Hepatocyte (in vitro differentiated cells): ENCODE data around the gene DZIP1. TPM values are rescaled to one million over a fixed set of nuclear protein-coding genes. Genes with fewer than 3 reads are reported as not detected.

Experiments
- DNase-seq: peaks from one replicate; pipeline ENCODE4 v3.0.0-alpha.2; 2016; ENCODE audit warnings: low spot score
- H2AFZ ChIP-seq: fragments of 200-600 bp; sonication (generic); 2 replicates; pipeline ENCODE4 v1.6.0; 2016; ENCODE audit warnings: antibody characterized with exemption, mild to moderate bottlenecking
- H3K27ac ChIP-seq: fragments of 200-600 bp; sonication (generic); 2 replicates; pipeline ENCODE4 v1.5.1; 2016; ENCODE audit warnings: mild to moderate bottlenecking
- H3K27me3 ChIP-seq: fragments of 200-600 bp; sonication (generic); 2 replicates; pipeline ENCODE4 v1.6.1; 2016
- H3K36me3 ChIP-seq: fragments of 200-600 bp; sonication (generic); replicated peaks from 2 replicates; pipeline ENCODE4 v1.5.1; 2016; ENCODE audit warnings: low read depth; ENCODE audit not compliant: insufficient read depth
- H3K4me1 ChIP-seq: fragments of 200-600 bp; sonication (generic); 2 replicates; pipeline ENCODE4 v1.5.1; 2016; ENCODE audit warnings: mild to moderate bottlenecking, moderate library complexity; ENCODE audit not compliant: insufficient read depth
- H3K4me2 ChIP-seq: fragments of 200-600 bp; sonication (generic); 2 replicates; pipeline ENCODE4 v1.6.0; 2016
- H3K4me3 ChIP-seq: fragments of 200-600 bp; sonication (generic); 2 replicates; pipeline ENCODE4 v1.5.1; 2016; ENCODE audit warnings: mild to moderate bottlenecking
- H3K79me2 ChIP-seq: fragments of 200-600 bp; sonication (generic); 2 replicates; pipeline ENCODE4 v1.6.0; 2017; ENCODE audit warnings: mild to moderate bottlenecking
- H3K9me2 ChIP-seq: fragments of 200-600 bp; sonication (generic); replicated peaks from 2 replicates; pipeline ENCODE4 v1.6.0; 2017; ENCODE audit warnings: mild to moderate bottlenecking; ENCODE audit not compliant: insufficient read depth
- H3K9me3 ChIP-seq: fragments of 200-600 bp; sonication (generic); 2 replicates; pipeline ENCODE4 v1.5.1; 2016; ENCODE audit warnings: low read depth, mild to moderate bottlenecking
- H4K20me1 ChIP-seq: fragments of 200-600 bp; sonication (generic); 2 replicates; pipeline ENCODE4 v1.6.0; 2016; ENCODE audit warnings: mild to moderate bottlenecking; ENCODE audit not compliant: insufficient read depth, poor library complexity, severe bottlenecking
- CTCF ChIP-seq: fragments of 200-600 bp; sonication (generic); IDR thresholded peaks from 2 replicates; pipeline ENCODE4 v1.5.1; 2016; ENCODE audit warnings: antibody characterized with exemption, mild to moderate bottlenecking; ENCODE audit not compliant: poor library complexity
- EZH2 ChIP-seq: fragments of 200-600 bp; sonication (generic); IDR thresholded peaks from 2 replicates; pipeline ENCODE4 v1.6.1; 2016; ENCODE audit warnings: antibody characterized with exemption, mild to moderate bottlenecking, borderline replicate concordance
- EZH2phosphoT487 ChIP-seq: fragments of 200-600 bp; sonication (generic); IDR thresholded peaks from one replicate; pipeline ENCODE4 v1.6.1; 2018; ENCODE audit warnings: antibody characterized with exemption, mild to moderate bottlenecking, low read depth, moderate library complexity; ENCODE audit not compliant: unreplicated experiment, severe bottlenecking
- WGBS: methylation state at CpG from one replicate; pipeline ENCODE4 v1.1.6; 2016; ENCODE audit warnings: low lambda C conversion rate; ENCODE audit errors: missing lambda C conversion rate; 5-methylcytosine and 5-hydroxymethylcytosine counted together
- polyA plus RNA-seq: library from polyadenylated mRNA; unstranded; fragments of >200 nt; fragmentation: Nextera tagmentation; extraction: Ambion mirVana; gene quantifications from 2 replicates; pipeline ENCODE4 v1.2.1, GENCODE V29; 2016
- total RNA-seq: library from RNA; depleted of rRNA; stranded (reverse); fragments of >200 nt; gene quantifications from 2 replicates; pipeline ENCODE4 v1.2.3, GENCODE V29; 2014

DZIP1 gene
- total and polyA plus RNA-seq, 2 experiments from 2014 or later, result 7.2 to 23.2 TPM

- no peaks in the 10 kb centered on the region for H3K4me1 ChIP-seq
- no peak overlapping the region for H3K4me2 ChIP-seq
- no peaks in the 10 kb centered on the region for H3K36me3 ChIP-seq
- peaks cover 2% of the 10 kb centered on the region for H3K27me3 ChIP-seq
- H3K9me2 ChIP-seq, result no peaks in the 10 kb centered on the region
- TF ChIP-seq EZH2phosphoT487 (no peak), CTCF (no peak), EZH2 (no peak)
- H3K79me2 ChIP-seq, result no peaks in the 10 kb centered on the region
- no peaks in the 10 kb centered on the region for H3K9me3 ChIP-seq
- H4K20me1 ChIP-seq, result no peaks in the 10 kb centered on the region
- 61% methylated on average over 6 of the region's 6 CpGs for WGBS
- no peak overlapping the region for H3K4me3 ChIP-seq
- DNase-seq, result no peak
- H2AFZ ChIP-seq, result no peak overlapping the region
- H3K27ac ChIP-seq, result no peak overlapping the region
These were observed 103.6 kb downstream of the DZIP1 start for GRCh38 chr13:95540888-95541287.

GRCh38 chr13:95536632-95537241, 107.8 kb downstream of the DZIP1 start:
- DNase-seq, result peak; percentile 43
- WGBS, result 33% methylated on average over 6 of the region's 6 CpGs
- Histone ChIP-seq H3K9me2 (no peaks in the 10 kb centered on the region), H3K36me3 (no peaks in the 10 kb centered on the region), H3K27me3 (no peaks in the 10 kb centered on the region), H3K27ac (no peak overlapping the region), H3K79me2 (no peaks in the 10 kb centered on the region), H4K20me1 (no peaks in the 10 kb centered on the region), H3K4me3 (no peak overlapping the region), H3K4me2 (no peak overlapping the region), H3K9me3 (no peaks in the 10 kb centered on the region), H3K4me1 (no peaks in the 10 kb centered on the region), H2AFZ (no peak overlapping the region)
- TF ChIP-seq EZH2 (no peak), EZH2phosphoT487 (no peak), CTCF (peak; percentile 59)

GRCh38 chr13:95535243-95535642, 109.3 kb downstream of the DZIP1 start:
- TF ChIP-seq EZH2 (no peak), CTCF (no peak), EZH2phosphoT487 (no peak)
- no peaks in the 10 kb centered on the region for H4K20me1 ChIP-seq

More at GRCh38 chr13:95535243-95535642, 109.3 kb downstream of the DZIP1 start:
- Histone ChIP-seq H3K4me3 (no peak overlapping the region), H3K27ac (no peak overlapping the region), H2AFZ (no peak overlapping the region), H3K9me2 (no peaks in the 10 kb centered on the region), H3K36me3 (no peaks in the 10 kb centered on the region), H3K27me3 (no peaks in the 10 kb centered on the region), H3K79me2 (no peaks in the 10 kb centered on the region), H3K9me3 (no peaks in the 10 kb centered on the region), H3K4me1 (no peaks in the 10 kb centered on the region), H3K4me2 (no peak overlapping the region)
- peak; percentile 45 for DNase-seq
- 67% methylated on average over 3 of the region's 3 CpGs for WGBS
